GM18868 (cell line): ENCODE measurements around the gene BAHCC1.
"Not testable (repeated sequence)": the region's sequence is repeated elsewhere in the genome, so short reads cannot be mapped to it uniquely, and the experiment has no call there.

ENCODE experiments used
- ATAC-seq: cut with Tn5 transposase; IDR thresholded peaks from one replicate; pipeline ENCODE4 v1.9.1; 2021; ENCODE audit warnings: mild to moderate bottlenecking, moderate library complexity; ENCODE audit not compliant: unreplicated experiment

The BAHCC1 gene

DNA sequence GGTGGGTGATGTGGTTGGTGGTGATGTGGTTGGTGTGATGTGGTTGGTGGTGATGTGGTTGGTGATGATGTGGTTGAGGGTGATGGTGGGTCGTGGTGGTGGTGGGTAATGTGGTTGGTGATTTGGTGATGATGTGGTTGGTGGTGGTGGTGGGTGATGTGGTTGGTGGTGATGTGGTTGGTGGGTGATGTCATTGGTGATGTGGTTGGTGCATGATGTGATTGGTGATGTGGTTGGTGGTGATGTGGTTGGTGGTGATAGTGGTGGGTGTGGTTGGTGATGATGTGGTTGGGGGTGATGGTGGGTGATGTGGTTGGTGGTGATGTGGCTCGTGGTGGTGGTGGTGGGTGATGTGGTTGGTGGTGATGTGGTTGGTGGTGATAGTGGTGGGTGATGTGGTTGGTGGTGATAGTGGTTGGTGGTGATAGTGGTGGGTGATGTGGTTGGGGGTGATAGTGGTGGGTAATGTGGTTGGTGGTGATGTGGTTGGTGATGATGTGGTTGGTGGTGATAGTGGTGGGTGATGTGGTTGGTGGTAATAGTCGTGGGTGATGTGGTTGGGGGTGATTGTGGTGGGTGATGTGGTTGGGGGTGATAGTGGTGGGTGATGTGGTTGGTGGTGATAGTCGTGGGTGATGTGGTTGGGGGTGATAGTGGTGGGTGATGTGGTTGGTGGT, 30.6 kb downstream of the BAHCC1 start:
- not testable (repeated sequence) for ATAC-seq

DNA sequence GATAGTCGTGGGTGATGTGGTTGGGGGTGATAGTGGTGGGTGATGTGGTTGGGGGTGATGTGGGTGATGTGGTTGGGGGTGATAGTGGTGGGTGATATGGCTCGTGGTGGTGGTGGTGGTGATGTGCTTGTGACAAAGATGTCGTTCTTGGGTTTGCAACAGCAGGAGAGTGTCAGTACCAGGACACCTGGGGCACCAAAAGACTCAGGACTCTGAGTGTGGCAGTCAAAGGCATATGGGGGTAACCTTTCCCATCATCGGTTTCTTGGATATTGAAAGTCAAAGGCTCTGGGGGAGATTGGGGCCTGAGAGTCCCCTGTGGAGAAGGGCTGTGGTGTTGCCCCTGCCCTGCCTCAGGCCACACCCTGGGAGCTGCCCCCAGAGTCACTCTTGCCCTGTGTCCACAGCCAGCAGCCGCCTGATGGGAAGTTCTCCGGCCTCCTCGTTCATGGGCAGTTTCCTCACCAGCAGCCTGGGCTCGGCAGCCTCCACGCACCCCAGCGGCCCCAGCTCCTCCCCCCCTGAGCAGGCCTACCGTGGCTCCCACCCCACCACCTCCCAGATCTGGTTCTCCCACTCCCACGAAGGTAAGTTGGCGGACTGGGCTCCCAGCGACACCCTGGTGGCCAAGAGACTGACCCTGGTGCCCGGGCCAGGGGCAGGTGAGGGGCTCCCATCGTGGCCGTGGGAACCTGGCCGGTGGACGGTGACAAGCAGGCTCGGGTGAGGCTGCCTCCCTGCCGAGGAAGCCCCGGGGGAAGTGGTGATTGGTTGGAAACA, 31.3 kb downstream of the BAHCC1 start:
- ATAC-seq = no peak

DNA sequence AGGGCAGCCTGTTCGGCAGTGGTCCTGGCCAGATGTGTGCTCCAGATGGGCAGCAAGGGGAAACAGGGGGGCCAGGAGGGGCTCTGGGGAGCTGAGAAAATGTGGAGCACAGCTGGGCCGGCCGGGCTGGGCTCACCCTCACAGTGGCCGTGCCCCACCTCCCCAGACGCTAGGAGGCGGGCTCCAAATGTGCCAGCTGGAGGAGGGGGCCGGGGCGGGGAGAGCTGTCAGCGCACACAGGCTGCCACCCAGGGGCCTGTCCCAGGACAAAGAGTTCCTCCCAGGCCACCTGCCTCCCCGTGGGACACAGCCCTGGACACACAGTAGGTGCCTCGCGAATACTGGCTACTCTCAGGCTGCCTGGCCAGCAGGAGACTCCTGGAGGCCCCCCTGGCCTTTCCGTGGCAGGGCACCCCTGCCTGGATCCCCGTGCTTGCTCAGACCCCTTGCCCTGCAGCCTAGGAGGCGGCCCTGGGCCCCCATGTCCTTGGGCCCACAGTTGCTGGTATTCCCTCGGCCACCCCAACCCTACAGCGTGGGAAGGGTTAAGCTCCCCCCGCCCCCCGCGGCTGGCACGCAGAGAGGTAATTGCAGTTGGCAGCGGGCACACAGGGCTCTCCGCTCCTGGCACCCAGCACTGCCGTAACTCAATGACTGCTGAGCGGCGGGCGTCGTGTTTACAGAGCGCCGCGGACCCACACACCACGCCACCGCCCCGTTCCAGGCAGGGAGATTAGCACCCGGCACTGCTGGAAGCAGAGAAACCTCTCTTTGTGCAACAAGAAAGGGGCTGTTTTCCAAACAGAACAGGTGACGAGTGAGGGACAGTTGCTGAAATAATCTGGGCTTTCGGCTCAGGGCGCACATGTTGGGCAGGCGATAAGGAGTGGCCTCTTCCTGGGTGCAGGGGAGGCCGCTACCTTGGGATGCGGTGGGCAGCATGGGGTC, 32.2 kb downstream of the BAHCC1 start:
- ATAC-seq = no peak

DNA sequence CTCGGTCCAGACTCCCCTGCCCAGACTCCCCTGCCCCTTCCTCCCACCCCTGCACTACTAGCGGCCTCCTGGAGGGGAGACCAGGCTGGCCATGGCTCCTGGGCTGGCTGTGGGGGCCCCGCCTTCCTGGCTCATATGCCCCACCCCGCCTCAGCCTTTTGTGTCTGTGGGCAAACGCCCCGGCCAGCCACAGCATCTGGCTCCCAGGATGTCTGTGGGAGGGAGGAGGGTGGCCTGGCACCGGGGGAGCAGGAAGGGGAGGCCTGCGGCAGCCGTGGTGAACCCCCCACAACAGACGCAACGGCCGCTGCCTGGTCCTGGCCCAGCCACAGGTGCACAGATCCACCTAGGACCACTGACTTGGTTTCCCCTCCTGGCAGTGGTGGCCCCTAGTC, 32.9 kb downstream of the BAHCC1 start:
- no peak for ATAC-seq

DNA sequence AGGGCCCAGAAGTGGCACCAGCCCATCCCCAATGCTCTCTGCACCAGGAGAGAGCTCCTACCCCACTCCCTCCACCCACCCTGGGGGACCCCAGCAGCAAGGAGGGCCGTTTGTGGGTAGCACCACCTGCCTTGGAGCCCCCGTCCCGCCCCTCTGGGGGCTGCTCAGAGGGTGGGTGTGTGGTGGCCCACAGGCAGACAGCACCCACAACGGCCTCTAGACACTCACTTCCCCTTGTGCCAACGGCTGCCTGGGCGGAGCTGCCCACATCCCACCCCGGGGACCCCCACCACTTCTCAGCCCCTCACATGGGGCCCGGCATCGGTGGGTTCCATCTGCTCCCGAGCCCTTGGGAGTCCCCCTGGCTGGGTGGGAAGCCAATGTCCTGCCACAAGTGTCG, 33.3 kb downstream of the BAHCC1 start:
- ATAC-seq = no peak

DNA sequence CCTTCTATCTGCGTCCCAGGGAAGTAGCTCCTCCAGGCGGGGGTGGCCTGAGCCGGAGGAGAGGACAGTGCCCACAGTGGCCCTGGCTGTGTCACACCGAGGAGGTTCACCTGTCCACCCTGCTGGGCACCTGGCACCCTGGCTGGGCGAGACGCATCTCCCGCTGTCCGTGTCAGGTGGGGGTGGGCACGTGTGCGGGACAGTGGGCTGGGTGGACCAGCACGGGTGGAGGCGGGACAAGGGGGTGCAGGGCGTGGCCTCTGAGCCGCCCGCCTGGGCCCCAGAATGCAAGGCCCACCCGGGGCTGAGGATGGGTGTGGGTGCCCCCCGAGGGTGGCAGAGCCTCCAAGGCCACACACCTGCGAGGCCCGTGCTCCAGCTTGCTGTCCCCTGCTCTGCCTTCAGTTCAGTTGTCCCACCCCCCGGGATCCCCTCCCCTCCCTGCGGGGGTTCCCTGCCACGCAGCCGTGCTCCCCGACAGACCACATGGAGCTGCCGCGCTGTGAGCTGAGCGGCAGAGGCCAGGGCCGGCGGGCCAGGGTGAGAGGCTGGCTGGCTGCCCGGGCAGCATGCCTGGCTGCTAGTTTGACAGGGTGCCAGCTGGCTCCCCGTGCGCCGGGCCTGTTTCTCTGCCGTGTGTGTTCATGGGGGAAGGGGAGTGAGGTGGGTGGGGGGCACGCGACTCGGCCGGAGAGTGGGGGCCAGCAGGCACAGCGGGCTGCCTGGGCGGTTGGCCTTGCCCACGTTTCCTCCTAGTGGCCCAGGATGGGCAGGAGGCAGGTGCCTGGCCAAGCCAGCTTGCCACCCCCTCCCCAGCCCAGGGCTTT, 33.9 kb downstream of the BAHCC1 start:
- ATAC-seq = no peak

DNA sequence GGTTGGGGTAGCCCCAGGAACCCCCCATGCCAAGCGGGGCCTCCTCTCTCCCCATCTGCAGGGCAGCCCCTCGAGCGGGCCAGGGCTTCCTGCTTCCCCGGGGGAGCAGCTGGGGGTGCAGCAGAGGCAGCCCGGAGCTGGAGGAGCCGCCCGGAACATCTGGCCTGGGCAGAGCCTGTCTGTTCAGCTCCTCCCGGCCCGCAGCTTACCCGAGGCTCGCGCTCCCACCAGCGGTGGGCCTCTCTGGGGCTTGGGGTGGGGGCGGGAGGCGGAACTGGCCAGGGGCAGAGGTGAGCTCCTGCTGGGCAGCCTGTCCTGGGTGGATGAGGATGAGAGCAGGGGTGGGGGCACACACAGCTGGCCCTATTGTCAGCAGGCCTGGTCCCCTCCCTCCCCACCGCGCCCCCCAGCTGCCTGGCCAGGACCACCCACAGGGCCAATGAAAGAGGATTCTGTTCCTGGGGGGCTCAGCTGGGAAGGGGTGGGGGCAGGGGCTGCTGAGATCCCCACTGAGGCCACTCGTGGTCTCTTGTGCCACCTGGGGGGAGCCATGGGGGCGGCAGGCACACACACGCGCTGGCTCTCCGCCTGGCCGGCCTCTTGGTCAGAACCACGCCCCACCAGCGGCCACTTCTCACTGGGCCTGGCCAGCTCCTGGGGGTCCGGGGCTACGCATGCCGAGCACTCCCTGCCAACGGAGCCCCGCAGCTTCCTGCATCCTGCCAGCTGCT, 34.7 kb downstream of the BAHCC1 start:
- ATAC-seq = no peak

- ATAC-seq = no peak
These were observed 36.6 kb downstream of the BAHCC1 start for GRCh38 chr17:81431545-81432482.

GRCh38 chr17:81432941-81433340, 37.7 kb downstream of the BAHCC1 start:
- no peak for ATAC-seq

- ATAC-seq = no peak
These were observed 38.4 kb downstream of the BAHCC1 start for GRCh38 chr17:81433656-81434055.

DNA sequence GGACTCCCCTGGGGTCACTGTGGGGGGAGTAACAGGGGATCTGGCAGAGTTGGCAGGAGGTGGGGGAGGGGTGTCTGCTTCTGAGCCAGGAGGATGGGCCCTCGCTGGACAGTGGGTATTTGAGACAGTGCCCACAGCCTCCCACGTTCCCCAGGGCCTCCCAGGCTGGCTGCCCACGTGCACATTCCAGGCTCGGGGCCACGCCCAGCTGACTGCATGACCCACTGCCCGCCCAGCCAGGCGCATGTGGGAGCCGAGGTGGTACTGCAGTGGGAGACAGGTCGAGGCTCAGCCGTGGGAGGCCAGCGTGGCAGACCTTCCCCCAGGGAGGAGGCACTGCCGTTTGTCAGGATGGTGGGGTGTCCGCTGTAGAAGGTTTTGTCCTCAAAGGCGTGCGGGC, 38.8 kb downstream of the BAHCC1 start:
- no peak for ATAC-seq

DNA sequence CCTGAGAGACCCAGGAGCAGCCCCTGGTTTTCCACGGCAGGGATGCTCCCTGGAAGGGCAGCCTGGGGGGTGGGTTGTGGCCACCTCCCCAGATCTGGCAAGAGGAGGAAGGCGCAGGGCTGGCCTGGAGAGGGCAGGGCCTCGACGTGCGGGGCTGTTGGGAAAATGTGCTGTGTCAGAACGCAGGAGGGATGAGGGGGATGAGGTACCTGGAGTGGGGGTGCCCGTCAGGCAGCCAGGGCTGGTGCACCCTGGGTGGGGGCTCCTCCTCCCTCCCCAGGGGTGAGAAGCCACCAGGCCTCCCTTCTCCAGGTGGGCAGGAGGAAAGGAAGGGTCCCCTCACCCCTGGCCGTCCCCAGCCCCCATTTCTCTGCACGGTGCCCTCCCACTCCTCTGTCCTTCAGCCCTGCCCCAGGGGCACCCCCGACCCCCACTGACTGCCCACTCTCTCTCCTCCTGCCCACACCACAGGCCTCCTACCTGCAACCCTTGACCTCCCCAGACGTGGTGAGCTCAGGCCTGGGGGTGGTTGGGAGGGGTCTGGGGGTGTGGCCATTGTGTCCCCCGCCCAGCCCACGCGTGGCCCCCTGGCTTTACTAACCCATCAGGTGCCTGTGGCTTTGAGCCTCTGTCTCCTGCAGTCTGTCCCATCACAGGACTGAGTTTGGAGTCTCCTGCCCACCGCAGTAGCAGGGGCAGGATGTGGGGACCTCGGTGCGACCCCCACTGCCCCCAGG, 39.6 kb downstream of the BAHCC1 start:
- no peak for ATAC-seq

DNA sequence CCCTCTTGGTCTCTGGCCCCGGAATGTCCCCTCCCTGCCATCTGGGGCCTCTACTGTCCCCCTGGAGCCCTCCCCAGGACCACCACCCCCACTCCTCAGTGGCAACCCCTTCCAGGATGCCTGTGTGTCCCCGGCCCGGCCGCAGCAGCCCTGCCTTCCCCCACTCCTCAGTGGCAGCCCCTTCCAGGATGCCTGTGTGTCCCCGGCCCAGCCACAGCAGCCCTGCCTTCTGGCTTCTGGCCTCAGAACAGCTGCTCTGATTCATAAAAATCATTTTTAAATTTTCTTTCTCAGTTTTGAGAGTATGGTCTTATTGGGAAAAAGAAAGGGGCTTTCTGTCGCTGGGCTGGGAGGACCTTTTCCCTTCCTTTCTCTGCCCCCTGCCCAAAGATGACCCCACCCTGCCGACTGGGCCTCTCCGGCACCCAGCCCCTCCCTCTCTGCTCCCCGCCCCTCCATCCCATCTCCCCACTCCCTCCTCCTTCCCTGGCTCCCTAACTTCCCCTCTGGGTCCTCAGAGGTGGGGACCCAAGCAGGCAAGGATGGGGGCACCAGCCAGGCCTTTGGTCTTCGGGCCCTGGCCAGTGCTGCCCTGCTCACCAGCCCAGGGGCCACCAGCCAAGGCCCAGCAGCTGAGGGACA, 40.5 kb downstream of the BAHCC1 start:
- ATAC-seq = no peak

- ATAC-seq = no peak
These were observed 41.1 kb downstream of the BAHCC1 start for GRCh38 chr17:81436294-81436849.

GRCh38 chr17:81437191-81437651, 42.0 kb downstream of the BAHCC1 start:
- ATAC-seq = no peak

DNA sequence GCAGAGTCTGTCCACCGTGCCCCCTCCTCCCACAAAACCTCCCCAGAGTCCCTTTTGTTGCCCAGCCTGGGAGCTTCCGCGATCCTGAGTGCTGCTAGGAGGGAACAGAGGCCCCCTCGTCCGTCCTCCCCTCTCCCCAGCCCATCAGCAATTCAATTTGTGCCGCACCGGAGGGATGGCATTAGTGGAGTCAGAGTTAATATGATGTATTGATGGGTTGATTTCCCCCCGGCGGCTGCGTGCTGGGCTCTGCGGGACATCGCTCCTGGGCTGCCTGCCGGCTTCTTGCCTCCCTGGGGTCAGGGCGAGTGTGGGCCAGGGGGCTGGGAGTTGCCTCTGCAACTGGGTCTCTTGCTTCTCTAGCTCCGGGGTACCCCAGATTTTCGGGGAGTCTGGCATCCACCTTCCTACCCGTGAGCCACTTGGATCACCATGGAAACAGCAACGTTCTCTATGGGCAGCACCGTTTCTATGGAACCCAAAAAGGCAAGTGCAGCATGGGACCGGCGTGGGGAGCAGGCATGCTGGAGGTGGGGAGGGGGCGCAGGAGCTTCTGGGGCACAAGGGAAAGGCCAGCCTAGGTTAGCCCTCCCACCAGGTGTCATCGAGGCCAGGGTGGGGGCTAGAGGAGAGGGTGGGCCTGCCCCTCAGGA, 42.9 kb downstream of the BAHCC1 start:
- no peak for ATAC-seq

DNA sequence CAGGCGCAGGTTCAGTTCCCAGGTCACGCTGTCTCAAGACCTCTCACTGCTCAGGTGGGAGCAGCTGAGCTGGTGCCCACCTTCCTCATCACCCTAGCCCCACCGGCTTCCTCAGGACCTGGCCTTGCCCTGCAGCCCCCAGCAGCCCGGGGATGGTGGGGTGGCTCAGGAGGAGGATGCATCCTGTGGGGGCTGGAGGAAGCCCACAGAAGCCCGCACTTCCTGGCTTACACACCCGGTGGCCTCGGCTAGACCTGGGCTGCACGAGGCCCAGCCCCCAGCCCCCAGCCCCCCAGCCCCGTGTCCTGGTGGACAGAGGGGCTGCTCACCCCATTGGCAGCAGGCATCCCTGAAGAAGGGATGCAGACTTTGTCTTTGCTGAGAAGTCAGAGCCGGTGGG, 43.4 kb downstream of the BAHCC1 start:
- no peak for ATAC-seq
